22Rv1 (cell line): Measurements from ENCODE around the gene TRMT61B.

ENCODE experiments used
- ZFX ChIP-seq: fragments of 450-650 bp; IDR thresholded peaks from 2 replicates; pipeline ENCODE4 v1.6.1; 2017; ENCODE audit warnings: antibody characterized with exemption, borderline replicate concordance
- TF ChIP-seq, protein P1 (sequence below): fragments of 450-650 bp; IDR thresholded peaks from 2 replicates; pipeline ENCODE4 v1.5.1; 2017; ENCODE audit warnings: mild to moderate bottlenecking

DNA sequence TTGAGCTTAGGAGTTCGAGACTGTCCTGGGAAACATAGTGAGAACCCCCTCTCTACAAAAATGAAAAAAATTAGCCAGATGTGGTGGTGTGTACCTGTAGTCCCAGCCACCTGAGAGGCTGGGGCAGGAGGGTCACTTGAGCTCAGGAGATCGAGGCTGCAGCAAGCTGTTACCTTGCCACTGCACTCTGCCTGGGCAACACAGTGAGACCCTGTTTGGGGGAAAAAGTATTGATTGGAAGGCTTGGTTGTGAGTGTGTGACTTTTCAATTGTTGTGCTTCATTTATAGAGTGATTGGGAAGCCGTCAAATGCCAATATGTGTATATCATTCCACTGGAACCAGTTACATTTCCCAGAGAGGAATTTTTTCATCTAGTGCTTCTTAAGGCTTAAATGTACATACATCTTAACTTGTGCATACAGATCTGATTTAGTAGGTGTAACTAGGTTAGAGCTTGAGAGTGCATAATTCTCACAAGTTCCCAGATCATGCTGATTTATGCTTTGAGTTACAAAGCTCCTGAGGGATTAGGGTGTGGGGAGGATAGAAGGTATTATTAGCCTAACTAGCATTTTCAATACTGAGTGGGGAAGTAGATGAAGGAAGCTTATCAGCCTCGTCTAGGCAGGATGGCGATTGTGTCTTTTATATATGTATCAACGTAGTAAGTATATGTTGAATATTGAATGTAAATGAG lies 39.7 kb upstream of the TRMT61B start:
- TF ChIP-seq, protein P1, sequence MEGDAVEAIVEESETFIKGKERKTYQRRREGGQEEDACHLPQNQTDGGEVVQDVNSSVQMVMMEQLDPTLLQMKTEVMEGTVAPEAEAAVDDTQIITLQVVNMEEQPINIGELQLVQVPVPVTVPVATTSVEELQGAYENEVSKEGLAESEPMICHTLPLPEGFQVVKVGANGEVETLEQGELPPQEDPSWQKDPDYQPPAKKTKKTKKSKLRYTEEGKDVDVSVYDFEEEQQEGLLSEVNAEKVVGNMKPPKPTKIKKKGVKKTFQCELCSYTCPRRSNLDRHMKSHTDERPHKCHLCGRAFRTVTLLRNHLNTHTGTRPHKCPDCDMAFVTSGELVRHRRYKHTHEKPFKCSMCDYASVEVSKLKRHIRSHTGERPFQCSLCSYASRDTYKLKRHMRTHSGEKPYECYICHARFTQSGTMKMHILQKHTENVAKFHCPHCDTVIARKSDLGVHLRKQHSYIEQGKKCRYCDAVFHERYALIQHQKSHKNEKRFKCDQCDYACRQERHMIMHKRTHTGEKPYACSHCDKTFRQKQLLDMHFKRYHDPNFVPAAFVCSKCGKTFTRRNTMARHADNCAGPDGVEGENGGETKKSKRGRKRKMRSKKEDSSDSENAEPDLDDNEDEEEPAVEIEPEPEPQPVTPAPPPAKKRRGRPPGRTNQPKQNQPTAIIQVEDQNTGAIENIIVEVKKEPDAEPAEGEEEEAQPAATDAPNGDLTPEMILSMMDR: no peak
- no peak for TF ChIP-seq ZFX
